C4-2B (cell line): Measurements from ENCODE around the gene MICAL3.

Experiments used
- H3K27ac ChIP-seq: fragments of 450-650 bp; 2 replicates; pipeline ENCODE4 v1.5.1; 2017
- CTCF ChIP-seq: fragments of 450-650 bp; conservative IDR thresholded peaks from 2 replicates; pipeline ENCODE4 v1.5.1; 2017; ENCODE audit warnings: mild to moderate bottlenecking
- ZFX ChIP-seq: fragments of 450-650 bp; IDR thresholded peaks from 2 replicates; pipeline ENCODE4 v1.6.1; 2017

MICAL3 gene

GRCh38 chr22:17871726-17872458 lies 152.5 kb downstream of the MICAL3 start:
- TF ChIP-seq ZFX (no peak), CTCF (no peak)
- no peak overlapping the region for H3K27ac ChIP-seq

- no peak overlapping the region for H3K27ac ChIP-seq
- TF ChIP-seq ZFX = no peak
- TF ChIP-seq CTCF = no peak
Observed at GRCh38 chr22:17870407-17870806, 154.0 kb downstream of the MICAL3 start.

- H3K27ac ChIP-seq = no peak overlapping the region
- TF ChIP-seq ZFX (no peak), CTCF (no peak)
Observed at GRCh38 chr22:17869285-17870096, 154.9 kb downstream of the MICAL3 start.

GRCh38 chr22:17868771-17869170 lies 155.6 kb downstream of the MICAL3 start:
- TF ChIP-seq ZFX = no peak
- TF ChIP-seq CTCF = no peak
- H3K27ac ChIP-seq = no peak overlapping the region

- TF ChIP-seq ZFX (no peak), CTCF (no peak)
- H3K27ac ChIP-seq = no peak overlapping the region
Observed at GRCh38 chr22:17867160-17867785, 157.1 kb downstream of the MICAL3 start.

- no peak for TF ChIP-seq ZFX
- TF ChIP-seq CTCF = no peak
- H3K27ac ChIP-seq = no peak overlapping the region
Observed at GRCh38 chr22:17866621-17867020, 157.7 kb downstream of the MICAL3 start.

GRCh38 chr22:17866127-17866526 lies 158.2 kb downstream of the MICAL3 start:
- H3K27ac ChIP-seq = no peak overlapping the region
- no peak for TF ChIP-seq ZFX
